Suprapubic skin (tissue), 4 donors: Measurements from ENCODE around the gene RAB3IP.

ENCODE experiments used
- EP300 ChIP-seq: sonication (generic); formaldehyde crosslinking; IDR thresholded peaks from one replicate; pipeline ENCODE4 v1.6.1; 2017; ENCODE audit warnings: antibody characterized with exemption
- POLR2A ChIP-seq, 2 donors: fragments of 450-650 bp; IDR thresholded peaks; one replicate each; pipeline ENCODE4 v1.6.1; 2017; ENCODE audit warnings: antibody characterized with exemption in 2 of 2, mild to moderate bottlenecking in 2 of 2, moderate library complexity in 2 of 2
- POLR2AphosphoS5 ChIP-seq, 3 donors: sonication (generic); formaldehyde crosslinking; IDR thresholded peaks; one replicate each; pipeline ENCODE4 v1.6.1; 2017; ENCODE audit warnings: antibody characterized with exemption in 3 of 3
- TF ChIP-seq, protein P1 (sequence below), 2 donors: fragments of 200-600 bp in 1 of 2; fragments of 450-650 bp in 1 of 2; sonication (generic) in 1 of 2; IDR thresholded peaks; one replicate each; pipeline ENCODE4 v1.5.1; 2016 to 2019; ENCODE audit warnings: antibody characterized with exemption in 2 of 2, mild to moderate bottlenecking in 1 of 2, moderate library complexity in 1 of 2

DNA sequence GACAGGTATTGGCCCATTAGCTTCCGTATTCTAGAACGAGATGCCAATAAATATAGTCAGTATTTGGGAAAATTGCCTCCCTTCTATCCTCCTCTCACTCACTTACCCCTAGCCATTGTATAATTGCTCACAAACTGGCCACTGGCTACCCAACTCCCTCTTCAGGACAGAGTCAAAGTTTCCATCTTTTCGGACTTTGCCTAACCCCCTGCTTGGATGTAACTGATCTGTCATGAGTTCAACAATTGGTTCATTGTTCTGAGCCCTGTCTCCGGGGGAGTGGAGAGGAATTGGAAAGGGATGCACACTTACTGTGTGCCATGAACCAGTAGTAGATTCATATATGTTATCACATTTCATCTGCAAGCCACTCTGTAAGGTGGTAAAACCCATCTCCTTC is 98.5 kb downstream of the RAB3IP start:
- TF ChIP-seq, protein P1, sequence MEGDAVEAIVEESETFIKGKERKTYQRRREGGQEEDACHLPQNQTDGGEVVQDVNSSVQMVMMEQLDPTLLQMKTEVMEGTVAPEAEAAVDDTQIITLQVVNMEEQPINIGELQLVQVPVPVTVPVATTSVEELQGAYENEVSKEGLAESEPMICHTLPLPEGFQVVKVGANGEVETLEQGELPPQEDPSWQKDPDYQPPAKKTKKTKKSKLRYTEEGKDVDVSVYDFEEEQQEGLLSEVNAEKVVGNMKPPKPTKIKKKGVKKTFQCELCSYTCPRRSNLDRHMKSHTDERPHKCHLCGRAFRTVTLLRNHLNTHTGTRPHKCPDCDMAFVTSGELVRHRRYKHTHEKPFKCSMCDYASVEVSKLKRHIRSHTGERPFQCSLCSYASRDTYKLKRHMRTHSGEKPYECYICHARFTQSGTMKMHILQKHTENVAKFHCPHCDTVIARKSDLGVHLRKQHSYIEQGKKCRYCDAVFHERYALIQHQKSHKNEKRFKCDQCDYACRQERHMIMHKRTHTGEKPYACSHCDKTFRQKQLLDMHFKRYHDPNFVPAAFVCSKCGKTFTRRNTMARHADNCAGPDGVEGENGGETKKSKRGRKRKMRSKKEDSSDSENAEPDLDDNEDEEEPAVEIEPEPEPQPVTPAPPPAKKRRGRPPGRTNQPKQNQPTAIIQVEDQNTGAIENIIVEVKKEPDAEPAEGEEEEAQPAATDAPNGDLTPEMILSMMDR (IDR thresholded peaks at IDR 0.05): no peak
- TF ChIP-seq EP300 (no peak), POLR2A (IDR thresholded peaks at IDR 0.05) (no peak), POLR2AphosphoS5 (IDR thresholded peaks at IDR 0.05) (no peak)
